HEK293 (cell line): Measurements from ENCODE around the gene SH3RF3.

Experiments used
- ATF2 ChIP-seq: fragments of 450-650 bp; formaldehyde crosslinking; IDR thresholded peaks from 2 replicates; pipeline ENCODE4 v1.5.1; 2016; ENCODE audit warnings: missing biosample characterization, missing genetic modification characterization, low read depth
- CTCF ChIP-seq: fragments of 450-650 bp; formaldehyde crosslinking; IDR thresholded peaks from 2 replicates; pipeline ENCODE4 v1.5.1; 2016; ENCODE audit warnings: missing biosample characterization, missing genetic modification characterization
- ELK4 ChIP-seq: IDR thresholded peaks from 2 replicates; pipeline ENCODE4 v1.6.1; 2011; ENCODE audit warnings: mild to moderate bottlenecking, low read depth, low read length, borderline replicate concordance
- YY2 ChIP-seq: fragments of 450-650 bp; formaldehyde crosslinking; IDR thresholded peaks from 2 replicates; pipeline ENCODE4 v1.5.1; 2016; ENCODE audit warnings: missing biosample characterization, missing genetic modification characterization
- ZNF830 ChIP-seq: fragments of 450-650 bp; IDR thresholded peaks from 2 replicates; pipeline ENCODE4 v1.5.0; 2018; ENCODE audit warnings: missing biosample characterization, missing genetic modification characterization, low read depth, mild to moderate bottlenecking, moderate library complexity

- TF ChIP-seq ELK4 (no peak), ZNF830 (no peak), ATF2 (no peak), CTCF (tag by site-specific recombination) (no peak), YY2 (tag by site-specific recombination) (no peak)
Observed at GRCh38 chr2:109157563-109158105, 28.6 kb downstream of the SH3RF3 start.
